Activated CD4-positive, alpha-beta T cell treated with anti-CD3 and anti-CD28 coated beads for 48 hours (primary cell): ENCODE results near the gene GFI1B.

ENCODE experiments used
- DNase-seq: peaks from one replicate; pipeline ENCODE4 v3.0.0-alpha.2; 2020

The GFI1B gene

GRCh38 chr9:132969783-132970182 is 8.7 kb upstream of the GFI1B start:
- no peak for DNase-seq

- DNase-seq = no peak
Observed at GRCh38 chr9:132970324-132971062, 8.0 kb upstream of the GFI1B start.

DNA sequence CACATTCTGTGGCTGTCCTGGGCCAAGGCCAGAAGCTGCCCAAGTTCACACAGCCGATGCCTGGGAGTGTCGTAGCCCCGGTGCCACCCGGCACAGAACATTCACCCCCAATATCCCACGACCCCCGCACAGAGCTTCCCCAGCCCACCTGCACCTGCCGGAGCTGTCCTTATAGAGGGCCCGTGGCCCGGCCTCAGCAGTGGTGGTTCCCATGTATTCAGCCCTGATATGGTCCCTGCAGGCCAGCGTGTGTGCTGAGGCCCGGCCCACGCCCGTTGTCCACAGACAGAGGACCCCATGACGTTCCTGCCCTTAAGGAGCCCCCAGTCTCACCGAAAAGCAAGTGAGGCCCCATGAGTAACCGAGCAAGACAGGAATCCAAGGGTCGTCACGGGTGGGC is 5.3 kb upstream of the GFI1B start:
- DNase-seq = no peak

- DNase-seq = peak; percentile 50
Observed at GRCh38 chr9:132973713-132974112, 4.8 kb upstream of the GFI1B start.

DNA sequence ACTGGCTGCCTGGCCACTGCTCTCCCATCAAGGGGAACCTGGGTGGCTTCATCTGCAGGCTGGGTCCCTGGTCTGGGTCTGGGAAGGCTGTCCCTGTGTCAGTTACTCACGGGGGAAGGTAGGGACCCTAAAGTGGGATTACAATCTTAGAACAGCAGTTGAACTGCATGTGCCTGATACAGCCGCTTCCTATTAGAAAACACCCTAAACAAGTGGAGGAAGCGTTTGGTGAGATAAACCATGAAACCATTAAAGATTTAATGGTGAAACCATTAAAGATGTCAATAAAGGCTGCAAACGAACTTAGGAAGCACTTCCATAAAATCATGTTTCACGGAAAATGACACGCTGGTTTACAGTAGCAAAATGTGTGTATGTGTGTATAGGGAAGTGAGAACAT is 2.5 kb upstream of the GFI1B start:
- no peak for DNase-seq

- DNase-seq = no peak
Observed at GRCh38 chr9:132976571-132976970, 1.9 kb upstream of the GFI1B start.

DNA sequence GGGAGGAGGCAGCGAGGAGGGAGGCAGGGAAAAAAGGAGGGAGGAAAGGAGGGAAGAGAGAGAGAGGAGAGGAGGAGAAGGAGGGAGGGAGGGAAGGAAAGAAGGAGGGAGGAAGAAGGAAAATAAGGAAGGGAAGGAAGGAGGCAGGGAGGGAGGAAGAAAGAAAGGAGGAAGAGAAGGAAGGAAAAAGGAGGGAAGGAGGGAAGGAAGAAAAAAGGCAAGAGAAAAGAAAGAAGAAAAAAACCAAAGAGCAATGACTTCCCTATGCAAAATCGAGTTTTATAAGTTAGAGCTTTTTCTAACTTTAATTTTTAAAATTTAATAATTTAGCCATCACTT is 413 bp upstream of the GFI1B start:
- no peak for DNase-seq

DNA sequence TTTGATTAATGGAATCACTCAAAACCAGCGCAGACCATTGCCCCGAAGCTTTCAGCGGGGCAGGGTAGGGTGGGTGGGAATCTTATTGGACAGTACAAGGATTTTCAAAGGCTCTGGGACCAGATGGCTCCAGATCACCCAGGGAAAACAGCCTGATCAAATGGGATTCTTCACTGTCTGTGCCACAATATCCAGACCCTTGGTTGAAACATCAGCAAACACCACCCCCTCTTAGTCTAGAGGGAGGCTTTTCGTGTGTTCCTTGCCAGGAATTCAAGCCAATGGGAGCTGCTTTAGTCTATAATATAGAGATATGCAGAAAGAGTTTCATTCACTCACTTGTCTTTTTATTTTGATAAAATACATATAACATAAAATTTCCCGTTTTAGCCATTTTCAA is 1.7 kb downstream of the GFI1B start:
- DNase-seq = no peak

GRCh38 chr9:132982458-132982857 is 4.0 kb downstream of the GFI1B start:
- no peak for DNase-seq

DNA sequence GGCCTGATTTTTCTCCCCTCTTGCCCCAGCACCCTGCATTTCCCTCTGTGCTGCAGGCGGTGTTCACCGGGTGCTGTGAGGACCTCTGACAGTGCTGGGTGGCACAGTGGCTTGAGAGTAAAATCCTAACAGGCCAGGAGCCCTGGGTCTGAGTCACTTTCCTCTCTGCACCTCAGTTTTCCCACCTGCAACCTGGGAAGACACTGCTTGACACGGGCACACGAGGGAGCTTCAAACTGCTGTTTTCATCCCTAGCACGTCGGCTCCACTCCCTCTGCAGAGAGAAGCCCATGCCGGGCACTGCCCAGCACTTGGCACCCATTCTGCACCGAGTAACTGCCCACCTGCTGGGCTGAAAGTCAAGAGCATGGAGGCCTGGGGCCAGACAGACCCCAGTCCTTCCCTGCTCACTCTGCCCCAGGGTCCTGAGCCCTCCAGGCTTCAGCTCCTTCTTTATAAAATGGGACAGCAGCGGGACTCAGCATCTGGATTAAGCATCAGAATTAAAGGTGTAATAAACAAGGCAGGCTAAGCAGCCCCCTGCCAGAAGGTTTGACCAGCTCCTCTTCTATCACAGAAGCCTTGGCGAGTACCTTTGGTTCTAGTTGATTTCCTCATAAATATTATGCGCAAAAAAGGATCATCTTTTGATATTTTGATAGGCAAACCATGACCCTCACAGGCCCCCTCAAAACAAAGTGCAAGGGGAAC is 5.2 kb downstream of the GFI1B start:
- DNase-seq = no peak

- no peak for DNase-seq
Observed at GRCh38 chr9:132984202-132985070, 5.9 kb downstream of the GFI1B start.

GRCh38 chr9:132985071-132985350 is 6.5 kb downstream of the GFI1B start:
- no peak for DNase-seq

- no peak for DNase-seq
Observed at GRCh38 chr9:132985489-132985888, 7.0 kb downstream of the GFI1B start.

GRCh38 chr9:132986114-132986513 is 7.6 kb downstream of the GFI1B start:
- DNase-seq = no peak

- DNase-seq = no peak
Observed at GRCh38 chr9:132986640-132987620, 8.4 kb downstream of the GFI1B start.

DNA sequence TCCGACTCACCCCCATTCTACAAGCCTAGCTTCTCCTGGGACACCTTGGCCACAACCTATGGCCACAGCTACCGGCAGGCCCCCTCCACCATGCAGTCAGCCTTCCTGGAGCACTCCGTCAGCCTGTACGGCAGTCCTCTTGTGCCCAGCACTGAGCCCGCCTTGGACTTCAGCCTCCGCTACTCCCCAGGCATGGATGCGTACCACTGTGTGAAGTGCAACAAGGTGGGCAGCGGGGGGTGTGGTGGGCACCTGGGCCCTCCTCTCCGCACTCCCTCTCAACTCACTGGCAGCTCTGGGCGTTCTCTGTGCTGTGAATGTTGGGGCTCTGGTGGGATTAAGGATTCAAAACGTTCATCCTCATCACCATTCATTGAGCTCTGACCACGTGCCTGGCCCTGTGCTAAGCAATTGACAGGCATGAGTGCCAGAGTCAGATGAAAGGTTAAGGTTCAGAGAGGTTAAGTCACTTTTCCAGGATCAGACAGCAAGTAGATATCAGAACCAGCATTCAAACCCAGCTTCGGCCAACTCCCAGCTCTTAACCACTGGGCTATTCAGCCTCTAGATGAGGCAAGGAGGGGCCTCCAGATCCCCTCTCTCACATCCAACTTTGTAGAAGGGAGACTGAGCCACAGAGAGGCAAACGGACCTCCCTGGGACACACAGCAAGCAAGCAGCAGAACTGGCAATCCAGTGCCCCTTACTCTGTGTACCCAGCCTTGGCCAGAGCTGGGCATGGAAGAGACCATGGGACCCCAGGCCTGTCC is 9.9 kb downstream of the GFI1B start:
- no peak for DNase-seq

GRCh38 chr9:132989014-132989310 is 10.5 kb downstream of the GFI1B start:
- no peak for DNase-seq

- DNase-seq = no peak
Observed at GRCh38 chr9:132989414-132989996, 11.0 kb downstream of the GFI1B start.

DNA sequence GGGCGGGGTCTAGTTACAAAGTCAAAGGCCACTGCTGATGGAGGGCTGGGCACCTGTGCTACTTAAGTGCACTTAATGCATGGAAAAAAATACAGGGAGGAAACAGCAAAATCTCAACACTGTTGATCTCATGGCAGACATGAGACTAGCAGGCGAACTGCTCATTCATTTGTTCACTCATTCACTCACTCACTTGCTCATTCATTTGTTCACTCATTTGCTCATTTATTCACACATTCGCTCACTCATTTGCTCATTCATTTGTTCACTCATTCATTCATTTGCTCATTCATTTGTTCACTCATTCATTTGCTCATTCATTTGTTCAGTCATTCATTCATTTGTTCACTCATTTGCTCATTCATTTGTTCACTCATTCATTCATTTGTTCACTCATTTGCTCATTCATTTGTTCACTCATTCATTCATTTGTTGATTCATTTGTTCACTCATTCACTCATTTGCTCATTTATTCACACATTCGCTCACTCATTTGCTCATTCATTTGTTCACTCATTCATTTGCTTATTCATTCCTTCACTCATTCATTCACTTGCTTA is 11.6 kb downstream of the GFI1B start:
- DNase-seq = peak; percentile 15

DNA sequence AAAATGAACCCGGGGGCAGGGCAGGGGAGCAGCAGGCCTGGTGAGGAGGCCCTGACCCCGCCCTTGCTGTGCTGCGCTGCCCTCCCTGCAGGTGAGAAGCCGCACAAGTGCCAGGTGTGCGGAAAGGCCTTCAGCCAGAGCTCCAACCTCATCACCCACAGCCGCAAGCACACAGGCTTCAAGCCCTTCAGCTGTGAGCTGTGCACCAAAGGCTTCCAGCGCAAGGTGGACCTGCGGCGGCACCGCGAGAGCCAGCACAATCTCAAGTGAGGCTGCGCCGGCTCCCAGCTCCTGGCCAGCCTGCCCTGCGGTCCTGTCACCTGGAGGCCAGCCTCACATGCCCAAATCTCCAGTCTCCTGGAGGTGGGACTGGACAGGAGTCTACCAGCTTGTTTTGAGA is 12.3 kb downstream of the GFI1B start:
- no peak for DNase-seq
